GM08714 (cell line): ENCODE measurements around the gene SYT13.
"Not testable (repeated sequence)": the region's sequence is repeated elsewhere in the genome, so short reads cannot be mapped to it uniquely, and the experiment has no call there.

Experiments used
- H3K4me3 ChIP-seq: fragments of 200-500 bp; sonication (Bioruptor generic); 2 replicates; pipeline ENCODE4 v1.5.1; 2014; ENCODE audit warnings: mild to moderate bottlenecking, low read length, inconsistent platforms
- ZNF274 ChIP-seq: IDR thresholded peaks from 2 replicates; pipeline ENCODE4 v1.6.1; 2012; ENCODE audit warnings: mild to moderate bottlenecking, low read depth, low read length

The SYT13 gene

GRCh38 chr11:45253640-45254039, 32.5 kb downstream of the SYT13 start:
- no peak overlapping the region for H3K4me3 ChIP-seq
- no peak for TF ChIP-seq ZNF274

DNA sequence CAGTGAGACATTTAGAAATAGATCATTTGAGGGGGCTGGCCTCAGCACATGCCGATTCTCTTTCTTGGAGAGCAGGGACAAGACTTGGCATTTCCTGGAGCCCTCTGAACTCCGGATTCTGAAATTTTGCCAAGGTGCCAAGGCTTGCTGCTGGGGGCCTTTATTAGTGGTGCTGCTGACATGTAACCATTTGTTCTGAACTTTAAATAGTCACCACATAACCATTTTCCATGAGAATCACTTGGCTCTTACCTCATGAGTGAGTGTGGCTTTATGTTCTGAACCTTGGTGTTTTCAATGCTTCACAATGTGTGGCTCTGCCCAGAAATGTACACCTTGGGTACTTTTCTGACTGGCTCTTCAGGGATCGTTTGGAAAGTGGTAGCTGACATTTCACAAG, 33.3 kb downstream of the SYT13 start:
- TF ChIP-seq ZNF274: no peak
- no peak overlapping the region for H3K4me3 ChIP-seq

- H3K4me3 ChIP-seq: no peak overlapping the region
- TF ChIP-seq ZNF274: no peak
Measured at GRCh38 chr11:45252134-45252856, 33.8 kb downstream of the SYT13 start.

DNA sequence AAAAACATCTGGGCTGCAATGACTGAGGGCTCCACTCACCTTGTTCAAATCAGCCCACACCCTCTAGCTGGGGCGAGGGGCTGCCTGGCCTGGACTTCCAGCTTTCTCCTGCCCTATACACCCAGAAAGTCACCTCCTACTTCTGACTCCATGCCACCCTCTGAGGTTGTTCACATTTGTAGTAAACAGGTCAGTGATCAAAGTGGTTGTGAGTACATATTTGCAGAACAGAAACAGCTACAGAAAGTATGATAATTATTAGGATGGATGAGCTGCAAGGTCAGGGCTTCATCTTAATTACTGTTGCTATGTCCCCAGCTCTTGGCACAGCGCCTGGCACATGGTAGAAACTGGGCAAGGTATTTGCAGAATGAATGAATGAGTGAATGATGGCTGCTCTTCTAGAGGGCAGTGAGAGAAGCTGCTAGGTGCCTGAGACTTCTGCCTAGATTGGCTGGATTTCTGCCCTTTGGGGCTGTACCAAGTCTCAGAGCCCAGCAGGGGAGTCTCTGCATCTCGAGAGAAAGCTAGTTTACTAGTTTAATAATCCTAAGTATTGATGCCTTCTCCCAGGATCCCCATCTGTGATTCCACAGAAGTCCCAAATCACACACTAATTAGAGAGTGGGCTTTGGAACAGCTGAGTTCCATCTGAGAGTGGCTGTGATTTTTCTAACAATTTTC, 36.0 kb downstream of the SYT13 start:
- no peak for TF ChIP-seq ZNF274
- H3K4me3 ChIP-seq: no peak overlapping the region

DNA sequence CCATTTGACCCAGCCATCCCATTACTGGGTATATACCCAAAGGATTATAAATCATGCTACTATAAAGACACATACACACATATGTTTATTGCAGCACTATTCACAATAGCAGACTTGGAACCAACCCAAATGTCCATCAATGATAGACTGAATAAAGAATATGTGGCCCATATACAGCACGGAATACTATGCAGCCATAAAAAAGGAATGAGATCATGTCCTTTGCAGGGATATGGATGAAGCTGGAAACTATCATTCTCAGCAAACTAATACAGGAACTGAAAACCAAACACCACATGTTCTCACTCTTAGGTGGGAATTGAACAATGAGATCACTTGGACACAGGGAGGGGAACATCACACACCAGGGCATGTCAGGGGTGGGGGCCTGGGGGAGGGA, 36.8 kb downstream of the SYT13 start:
- H3K4me3 ChIP-seq: not testable (repeated sequence)

DNA sequence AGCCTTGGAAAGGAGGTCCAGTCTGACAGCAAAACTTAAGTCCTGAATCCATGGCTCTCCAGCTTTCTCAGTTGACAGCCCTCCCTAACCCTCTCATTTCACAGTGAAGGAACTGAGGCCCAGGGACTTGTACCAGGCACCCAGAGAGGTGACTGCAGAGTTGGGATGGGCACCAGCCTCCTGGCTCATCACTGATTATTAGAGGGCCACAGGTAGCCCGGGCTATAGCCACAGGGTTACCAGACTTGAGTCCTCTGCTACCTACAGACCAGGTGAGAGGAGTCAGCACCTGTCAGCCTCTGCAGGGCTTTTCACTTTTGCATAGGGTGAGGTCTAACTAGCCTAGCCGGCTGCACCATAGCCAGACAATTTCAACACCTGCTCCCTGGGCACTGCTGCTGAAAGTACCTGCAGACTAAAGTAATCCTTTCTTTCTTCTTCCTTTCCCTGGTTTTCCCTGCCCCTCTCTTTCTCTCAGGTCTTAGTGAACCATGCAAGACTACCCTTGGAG, 37.6 kb downstream of the SYT13 start:
- no peak for TF ChIP-seq ZNF274
- no peak overlapping the region for H3K4me3 ChIP-seq

DNA sequence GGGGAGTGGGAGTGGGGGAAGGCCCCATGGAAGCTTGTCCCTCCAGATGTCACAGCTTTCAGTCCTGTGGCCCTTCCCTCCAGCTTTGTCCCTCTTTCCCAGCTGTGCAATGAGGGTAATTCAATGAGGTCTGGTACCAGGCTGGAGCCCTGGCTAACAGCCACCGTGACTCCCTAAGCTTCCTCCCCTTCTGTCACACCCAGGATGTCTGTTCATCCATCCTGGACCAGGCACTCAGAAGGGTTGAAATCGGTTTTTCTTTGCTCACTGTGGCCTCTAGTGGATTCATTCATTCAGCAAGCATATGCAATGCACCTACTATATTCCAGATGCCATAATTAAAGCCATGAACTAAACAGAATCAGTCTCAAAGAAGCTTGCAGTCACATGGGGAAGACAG, 38.7 kb downstream of the SYT13 start:
- H3K4me3 ChIP-seq: no peak overlapping the region
- TF ChIP-seq ZNF274: no peak

GRCh38 chr11:45246241-45246640, 39.9 kb downstream of the SYT13 start:
- no peak for TF ChIP-seq ZNF274
- H3K4me3 ChIP-seq: no peak overlapping the region

GRCh38 chr11:45245218-45246045, 40.7 kb downstream of the SYT13 start:
- no peak overlapping the region for H3K4me3 ChIP-seq
- TF ChIP-seq ZNF274: no peak

DNA sequence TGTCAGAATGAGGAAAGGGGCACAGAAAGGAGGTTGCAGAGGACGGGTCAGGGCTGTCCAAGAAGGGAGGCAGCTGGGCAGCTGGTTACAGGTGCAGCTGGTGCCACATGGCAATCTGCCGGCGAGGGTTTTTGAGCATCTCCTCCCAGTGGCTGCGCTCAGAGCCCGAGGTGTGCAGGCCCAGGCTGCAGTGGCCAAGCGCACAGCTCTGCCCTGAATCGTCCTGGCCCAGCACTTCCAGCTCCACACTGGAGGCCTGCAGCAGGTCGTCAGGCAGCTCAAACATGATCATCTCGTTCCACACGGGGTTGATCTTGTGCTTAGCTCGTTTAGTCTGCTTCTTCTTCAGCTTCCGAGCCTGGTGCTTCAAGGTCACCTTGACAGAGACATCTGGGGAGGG, 42.2 kb downstream of the SYT13 start:
- no peak overlapping the region for H3K4me3 ChIP-seq
- no peak for TF ChIP-seq ZNF274

GRCh38 chr11:45239733-45240132, 46.4 kb downstream of the SYT13 start:
- H3K4me3 ChIP-seq: no peak overlapping the region
- TF ChIP-seq ZNF274: no peak

DNA sequence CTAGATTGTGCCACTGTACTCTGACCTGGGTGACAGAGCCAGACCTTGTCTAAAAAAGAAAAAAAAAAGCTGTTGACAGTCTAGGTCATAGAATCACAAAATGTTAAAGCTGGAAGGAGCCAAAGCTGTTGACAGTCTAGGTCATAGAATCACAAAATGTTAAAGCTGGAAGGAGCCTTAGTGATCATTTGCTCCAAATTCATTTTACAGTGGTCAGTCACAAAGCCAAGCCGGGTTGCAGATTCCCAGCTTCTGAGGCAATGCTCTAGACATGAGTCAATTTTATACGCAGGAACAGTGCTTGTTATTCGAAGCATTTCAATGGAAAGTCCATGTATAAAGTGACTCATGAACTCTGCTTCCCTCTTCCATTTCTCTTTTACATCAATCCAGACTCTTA, 47.4 kb downstream of the SYT13 start:
- no peak for TF ChIP-seq ZNF274
- H3K4me3 ChIP-seq: no peak overlapping the region

GRCh38 chr11:45237711-45238315, 48.3 kb downstream of the SYT13 start:
- TF ChIP-seq ZNF274: no peak
- H3K4me3 ChIP-seq: no peak overlapping the region

DNA sequence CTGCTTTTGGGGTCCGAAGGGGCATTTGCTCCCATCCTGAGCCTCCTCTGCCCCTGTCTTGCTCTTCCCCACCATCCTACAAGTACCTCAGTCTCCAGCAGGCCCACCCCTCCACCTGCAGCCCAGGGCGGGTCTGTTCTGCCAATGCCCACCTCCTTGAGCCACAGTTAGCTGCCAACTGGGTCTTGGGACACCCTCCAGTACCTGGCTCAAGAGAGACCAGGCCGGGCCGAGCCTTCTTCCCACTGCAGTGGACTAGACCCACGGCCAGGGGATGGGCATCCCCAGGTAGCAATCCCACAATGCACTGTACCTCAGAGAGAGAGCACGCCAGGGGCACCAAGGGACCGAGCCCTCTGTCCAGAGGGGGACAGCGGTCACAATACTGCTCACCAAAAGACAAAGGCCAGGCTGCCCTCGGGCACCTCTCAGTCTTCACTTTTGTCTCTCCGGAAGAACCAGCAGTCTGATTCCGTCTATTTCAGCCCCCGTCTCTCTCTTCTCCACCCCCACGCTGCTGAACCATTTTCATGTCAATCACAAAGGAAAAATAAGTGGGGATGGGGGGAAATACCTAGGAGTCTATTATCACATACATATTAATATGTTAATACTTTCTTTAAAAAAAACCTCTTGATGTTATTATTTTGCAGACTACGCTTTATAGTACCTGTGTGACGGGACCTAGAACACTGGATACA, 51.7 kb downstream of the SYT13 start:
- H3K4me3 ChIP-seq: no peak overlapping the region
- no peak for TF ChIP-seq ZNF274
